NCI-H1417 treated with DMSO at 0.1 percent for 48 hours (cell line): ENCODE measurements around the gene ZNF284.

Experiments used
- DNase-seq: peaks from one replicate; lab custom pipeline; 2025; lab: John Stamatoyannopoulos, UW

ZNF284 gene

GRCh38 chr19:44071824-44072542 is at the start of gene ZNF284:
Gene ZNF284 (plus strand): TSS chr19:44072159. CDS start chr19:44076390, 4,231 bp downstream.
- DNase-seq, result peak; percentile 23

GRCh38 chr19:44024900-44025216 is 47.1 kb upstream of the ZNF284 start:
- DNase-seq, result no peak

DNA sequence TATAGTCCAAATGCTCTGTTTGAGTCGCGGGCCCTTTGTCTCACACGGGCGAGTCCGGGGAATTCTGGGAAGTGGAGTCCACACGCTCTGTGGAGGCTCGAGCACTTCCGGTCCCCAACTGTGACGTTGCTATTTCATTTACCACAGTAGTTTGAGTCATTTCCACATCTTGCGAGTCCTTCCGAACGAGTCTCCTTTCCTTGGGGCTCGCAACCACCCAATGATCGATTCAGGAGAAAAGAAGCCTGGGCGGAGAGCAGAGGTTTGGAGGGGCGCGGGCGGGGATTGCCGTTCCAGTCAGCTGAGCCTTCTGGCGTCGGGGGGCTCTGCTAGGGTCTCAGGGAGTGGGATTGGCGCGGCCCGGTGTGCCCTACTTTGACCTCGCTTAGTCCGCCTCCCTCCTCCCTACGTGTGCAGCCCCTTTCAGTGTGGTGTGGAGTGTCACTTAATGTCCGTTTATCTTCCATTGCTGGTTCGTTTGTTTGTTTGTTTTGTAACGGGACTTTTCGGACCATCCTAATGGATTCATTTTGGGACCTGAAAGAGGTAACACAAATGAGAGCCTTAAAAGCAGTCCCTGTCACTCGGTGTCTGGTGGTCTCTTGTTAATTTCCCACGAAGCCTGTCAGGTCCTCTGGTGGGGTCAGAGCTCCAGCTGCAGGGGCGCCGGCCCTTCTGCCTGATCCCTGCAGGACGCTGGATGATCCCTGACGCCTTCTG is 46.6 kb upstream of the ZNF284 start, which contains the start of gene ZNF222:
TSS of gene ZNF222 (plus strand) at position 163 of the 720 bp plus-strand sequence. CDS start at position 221, 58 bp downstream.
- DNase-seq, result peak; percentile 1

- DNase-seq, result no peak
These were observed 45.3 kb upstream of the ZNF284 start for GRCh38 chr19:44026622-44027021.

GRCh38 chr19:44032001-44032610 is 39.9 kb upstream of the ZNF284 start:
- DNase-seq, result no peak

- no peak for DNase-seq
These were observed 29.8 kb upstream of the ZNF284 start for GRCh38 chr19:44042147-44042546.

GRCh38 chr19:44050740-44051649 is 21.0 kb upstream of the ZNF284 start:
- no peak for DNase-seq

DNA sequence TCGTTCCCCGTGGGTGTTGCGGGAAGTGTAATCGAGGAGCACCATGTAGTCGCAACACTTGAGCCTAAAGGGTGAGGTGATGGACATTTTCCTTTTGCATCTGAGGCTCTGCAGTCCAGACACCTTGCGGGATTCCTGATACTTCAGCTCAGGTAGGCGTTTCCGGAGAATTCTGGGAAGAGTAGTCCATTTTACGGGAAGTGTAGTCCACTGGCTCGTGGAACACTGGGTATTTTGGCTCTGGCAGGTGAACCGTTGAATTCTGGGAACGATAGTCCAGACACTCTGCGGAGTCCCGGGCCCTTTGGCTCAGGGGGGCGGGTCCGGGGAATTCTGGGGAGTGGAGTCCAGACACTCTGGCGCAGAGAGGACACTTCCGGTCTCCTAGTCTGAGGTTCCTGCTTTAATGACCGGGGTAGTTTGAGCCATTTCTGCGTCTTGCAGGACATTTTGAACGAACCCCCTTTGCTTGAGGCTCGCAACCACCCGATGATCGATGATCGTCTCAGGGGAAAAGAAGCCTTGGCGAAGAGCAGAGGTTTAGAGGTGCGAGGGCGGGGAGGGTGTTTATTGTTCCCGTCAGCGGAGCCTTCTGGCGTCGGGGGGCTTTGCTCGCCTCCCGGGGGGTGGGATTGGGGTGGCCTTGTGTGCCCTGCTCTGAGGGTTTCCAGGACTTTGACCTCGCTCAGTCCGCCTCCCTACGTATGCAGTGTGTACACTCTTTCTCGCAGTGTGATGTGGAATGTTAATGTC is 20.1 kb upstream of the ZNF284 start, which contains the start of gene ZNF223:
TSS of gene ZNF223 (plus strand) at position 387 of the 753 bp plus-strand sequence. CDS start 3,141 bp downstream, outside the sequence.
- DNase-seq, result peak; percentile 65

DNA sequence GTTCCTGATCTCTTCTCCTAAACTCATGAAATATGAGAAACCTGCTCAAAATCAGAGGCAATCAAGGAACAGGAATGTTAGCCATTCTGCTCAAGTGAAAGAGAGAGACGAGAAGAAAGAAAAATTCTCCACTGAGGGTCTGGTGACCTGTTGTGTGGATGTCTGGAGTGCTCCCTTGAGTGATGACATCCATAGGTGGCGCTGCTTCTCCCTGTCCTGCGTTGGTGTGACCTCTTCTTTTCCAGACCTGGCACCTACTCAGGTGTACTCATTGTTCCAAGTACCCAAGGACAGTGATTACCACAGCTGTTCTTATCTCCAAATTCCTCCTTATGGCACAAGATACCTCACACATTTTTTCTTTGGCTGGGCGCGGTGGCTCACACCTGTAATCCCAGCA is 16.1 kb upstream of the ZNF284 start:
- DNase-seq, result no peak

- DNase-seq, result no peak
These were observed 12.7 kb upstream of the ZNF284 start for GRCh38 chr19:44059229-44059628.

DNA sequence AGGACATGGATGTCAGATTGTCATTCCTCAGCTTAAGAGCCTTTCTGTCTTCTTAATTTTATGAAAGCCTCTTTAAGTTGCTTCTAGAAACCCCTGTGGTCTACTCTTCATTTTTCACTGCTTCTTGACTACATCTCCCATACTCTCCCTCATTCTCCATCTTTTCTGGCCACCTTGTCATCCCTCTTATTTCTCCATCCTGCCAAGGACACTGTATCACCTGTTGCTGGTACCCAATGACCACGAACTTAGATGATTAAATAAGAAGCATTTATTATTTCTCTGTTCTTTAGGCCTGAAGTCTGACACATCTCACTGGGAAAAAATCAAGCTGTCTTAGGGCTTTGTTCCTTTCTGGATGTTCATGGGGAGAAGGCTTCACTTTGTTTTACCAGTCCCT is 10.9 kb upstream of the ZNF284 start:
- no peak for DNase-seq

DNA sequence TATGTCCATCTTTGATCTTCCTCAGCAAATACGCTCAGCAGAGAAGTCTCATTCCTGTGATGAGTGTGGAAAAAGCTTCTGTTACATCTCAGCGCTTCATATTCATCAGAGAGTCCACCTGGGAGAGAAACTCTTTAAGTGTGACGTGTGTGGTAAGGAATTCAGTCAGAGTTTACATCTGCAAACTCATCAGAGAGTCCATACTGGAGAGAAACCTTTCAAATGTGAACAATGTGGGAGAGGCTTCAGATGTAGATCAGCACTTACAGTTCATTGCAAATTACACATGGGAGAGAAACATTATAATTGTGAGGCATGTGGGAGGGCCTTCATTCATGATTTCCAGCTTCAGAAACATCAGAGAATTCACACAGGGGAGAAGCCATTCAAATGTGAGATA is 5.7 kb upstream of the ZNF284 start:
- DNase-seq, result no peak

- no peak for DNase-seq
These were observed 2.5 kb upstream of the ZNF284 start for GRCh38 chr19:44069415-44069814.

GRCh38 chr19:44072543-44073401 is 813 bp downstream of the ZNF284 start:
- DNase-seq, result no peak

DNA sequence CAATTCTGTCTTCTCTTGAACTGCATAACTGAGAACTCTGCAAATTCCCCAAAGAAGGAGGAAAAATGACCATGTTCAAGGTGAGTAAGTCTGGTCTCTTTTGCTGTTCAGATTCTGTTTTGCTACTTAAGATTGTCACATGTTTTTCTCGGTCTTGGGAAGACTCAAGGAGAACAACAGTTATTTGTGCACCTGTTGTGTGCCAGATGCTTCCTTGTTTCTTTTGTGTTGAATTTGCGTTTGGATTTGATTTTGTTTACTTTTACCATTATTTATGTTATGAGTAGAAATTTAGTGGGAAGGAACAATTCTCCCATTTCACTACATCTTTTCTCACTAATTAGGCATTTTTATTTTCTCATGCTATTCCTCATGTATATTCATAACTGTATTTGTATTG is 4.4 kb downstream of the ZNF284 start:
- DNase-seq, result no peak

- DNase-seq, result no peak
These were observed 20.1 kb downstream of the ZNF284 start for GRCh38 chr19:44092108-44092507.

- DNase-seq, result peak; percentile 64
These were observed 22.2 kb downstream of the ZNF284 start, which contains the start of gene ZNF224 for GRCh38 chr19:44093931-44094765. Gene ZNF224 (plus strand): TSS chr19:44094361. CDS start chr19:44097874, 3,513 bp downstream.

DNA sequence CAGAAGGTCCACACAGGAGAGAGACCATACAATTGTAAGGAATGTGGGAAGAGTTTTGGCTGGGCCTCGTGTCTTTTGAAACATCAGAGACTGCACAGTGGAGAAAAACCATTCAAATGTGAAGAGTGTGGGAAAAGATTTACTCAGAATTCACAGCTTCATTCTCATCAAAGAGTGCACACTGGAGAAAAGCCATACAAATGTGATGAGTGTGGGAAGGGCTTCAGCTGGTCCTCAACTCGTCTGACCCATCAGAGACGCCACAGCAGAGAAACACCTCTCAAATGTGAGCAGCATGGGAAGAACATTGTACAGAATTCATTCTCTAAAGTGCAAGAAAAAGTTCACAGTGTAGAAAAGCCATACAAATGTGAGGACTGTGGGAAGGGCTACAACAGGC is 35.8 kb downstream of the ZNF284 start:
- DNase-seq, result no peak

DNA sequence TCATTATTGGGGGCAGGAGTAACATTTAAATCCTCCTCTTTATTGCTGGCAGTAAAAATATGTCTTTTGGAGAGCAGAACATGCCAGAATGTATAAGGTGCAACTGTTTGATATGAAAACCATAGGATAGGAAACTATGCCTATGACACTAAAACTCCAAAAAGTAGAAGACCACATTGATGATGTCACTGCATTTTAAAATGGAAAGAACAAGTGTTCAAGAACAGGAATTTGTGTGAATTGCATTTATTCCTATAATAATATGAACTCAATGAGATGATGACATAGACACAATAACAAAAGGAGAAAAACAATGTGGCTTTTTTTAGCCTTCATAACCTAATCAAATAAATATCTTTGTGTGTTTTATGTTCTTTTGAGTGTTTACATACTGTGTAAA is 37.5 kb downstream of the ZNF284 start:
- DNase-seq, result no peak
